Trophoblast cell (in vitro differentiated cells and primary cell): ENCODE results near the gene CACNA1C.

Experiments used
- DNase-seq, 2 donors: peaks; one replicate each; pipeline ENCODE4 v3.0.0-alpha.2; 2016
- H2AFZ ChIP-seq: 2 replicates; pipeline ENCODE4 v1.6.1; 2013; ENCODE audit warnings: low read length, moderate library complexity, mild to moderate bottlenecking; ENCODE audit not compliant: insufficient read depth, poor library complexity
- H2AK5ac ChIP-seq: 2 replicates; pipeline ENCODE4 v1.6.1; 2013; ENCODE audit warnings: mild to moderate bottlenecking, low read length
- H2BK120ac ChIP-seq: 2 replicates; pipeline ENCODE4 v1.6.1; 2013; ENCODE audit warnings: low read length, mild to moderate bottlenecking, moderate library complexity; ENCODE audit not compliant: insufficient read depth, poor library complexity
- H2BK12ac ChIP-seq: 2 replicates; pipeline ENCODE4 v1.6.1; 2013; ENCODE audit warnings: mild to moderate bottlenecking, low read length, moderate library complexity
- H2BK5ac ChIP-seq: 2 replicates; pipeline ENCODE4 v1.6.1; 2013; ENCODE audit warnings: low read length, low read depth, moderate library complexity, mild to moderate bottlenecking; ENCODE audit not compliant: poor library complexity
- H3K14ac ChIP-seq: 2 replicates; pipeline ENCODE4 v1.6.1; 2013; ENCODE audit warnings: mild to moderate bottlenecking, low read length
- H3K18ac ChIP-seq: 2 replicates; pipeline ENCODE4 v1.6.1; 2013; ENCODE audit warnings: mild to moderate bottlenecking, low read length
- H3K23ac ChIP-seq: 2 replicates; pipeline ENCODE4 v1.6.1; 2013; ENCODE audit warnings: low read length
- H3K27ac ChIP-seq: 2 replicates; pipeline ENCODE4 v1.5.1; 2013; ENCODE audit warnings: low read depth, mild to moderate bottlenecking, inconsistent platforms, low read length, moderate library complexity
- H3K27me3 ChIP-seq: 2 replicates; pipeline ENCODE4 v1.6.1; 2013; ENCODE audit warnings: inconsistent platforms, mild to moderate bottlenecking, low read length, moderate library complexity; ENCODE audit not compliant: insufficient read depth
- H3K36me3 ChIP-seq, 2 experiments: 1 replicate in 1 of 2; 2 replicates in 1 of 2; pipeline ENCODE4 v1.6.1; 2013; ENCODE audit warnings: low read length in 2 of 2, mild to moderate bottlenecking in 2 of 2, moderate library complexity in 1 of 2; ENCODE audit not compliant: insufficient read depth in 2 of 2, control insufficient read depth in 1 of 2
- H3K4ac ChIP-seq: 2 replicates; pipeline ENCODE4 v1.6.1; 2013; ENCODE audit warnings: low read depth, mild to moderate bottlenecking, low read length, moderate library complexity
- H3K4me1 ChIP-seq, 2 experiments: 1 replicate in 1 of 2; 2 replicates in 1 of 2; pipeline ENCODE4 v1.6.1; 2013; ENCODE audit warnings: low read length in 2 of 2, mild to moderate bottlenecking in 2 of 2, moderate library complexity in 1 of 2; ENCODE audit not compliant: insufficient read depth in 2 of 2, control insufficient read depth in 1 of 2
- H3K4me2 ChIP-seq: 2 replicates; pipeline ENCODE4 v1.6.1; 2013; ENCODE audit warnings: inconsistent platforms, mild to moderate bottlenecking, low read length, moderate library complexity
- H3K4me3 ChIP-seq: 2 replicates; pipeline ENCODE4 v1.5.1; 2013; ENCODE audit warnings: mild to moderate bottlenecking, low read depth, low read length, inconsistent platforms
- H3K79me1 ChIP-seq: one replicate; pipeline ENCODE4 v1.6.1; 2013; ENCODE audit warnings: low read length
- H3K79me2 ChIP-seq: 2 replicates; pipeline ENCODE4 v1.6.1; 2013; ENCODE audit warnings: low read length, mild to moderate bottlenecking; ENCODE audit not compliant: control insufficient read depth, insufficient read depth, poor library complexity
- H3K9ac ChIP-seq: 2 replicates; pipeline ENCODE4 v1.6.1; 2013; ENCODE audit warnings: mild to moderate bottlenecking, low read length
- H3K9me3 ChIP-seq: 2 replicates; pipeline ENCODE4 v1.6.1; 2013; ENCODE audit warnings: low read depth, mild to moderate bottlenecking, control low read depth, inconsistent platforms, low read length; ENCODE audit not compliant: insufficient read depth
- H4K12ac ChIP-seq: 2 replicates; pipeline ENCODE4 v1.6.1; 2013; ENCODE audit warnings: low read depth, mild to moderate bottlenecking, low read length, moderate library complexity
- H4K8ac ChIP-seq: 2 replicates; pipeline ENCODE4 v1.6.1; 2013; ENCODE audit warnings: low read depth, mild to moderate bottlenecking, low read length, moderate library complexity
- H4K91ac ChIP-seq: one replicate; pipeline ENCODE4 v1.6.1; 2013; ENCODE audit warnings: low read depth, mild to moderate bottlenecking, low read length, moderate library complexity
- WGBS: extraction: QIAGEN DNeasy Blood & Tissue Kit; methylation state at CpG from one replicate; pipeline ENCODE4 v1.1.7; 2013; ENCODE audit warnings: missing lambda C conversion rate; ENCODE audit not compliant: insufficient read length, insufficient coverage; ENCODE audit errors: extremely low coverage; 5-methylcytosine and 5-hydroxymethylcytosine counted together

Gene CACNA1C

GRCh38 chr12:2443776-2444175 is 391.0 kb downstream of the CACNA1C start:
- H3K9me3 ChIP-seq = peaks cover 1% of the 10 kb centered on the region
- H3K79me1 ChIP-seq = no peaks in the 10 kb centered on the region
- H4K91ac ChIP-seq = no peak overlapping the region
- no peak overlapping the region for H4K8ac ChIP-seq
- H3K18ac ChIP-seq = no peak overlapping the region
- no peak overlapping the region for H2AFZ ChIP-seq
- no peak overlapping the region for H2BK12ac ChIP-seq
- no peaks in the 10 kb centered on the region for H3K27me3 ChIP-seq
- no peak overlapping the region for H2AK5ac ChIP-seq
- no peak overlapping the region for H4K12ac ChIP-seq
- H2BK120ac ChIP-seq = no peak overlapping the region
- no peak overlapping the region for H3K4me2 ChIP-seq
- no peak overlapping the region for H2BK5ac ChIP-seq
- H3K27ac ChIP-seq = no peak overlapping the region
- no peak overlapping the region for H3K4me3 ChIP-seq
- DNase-seq = no peak
- no peak overlapping the region for H3K4ac ChIP-seq
- no peaks in the 10 kb centered on the region for H3K36me3 ChIP-seq
- no peak overlapping the region for H3K9ac ChIP-seq
- H3K14ac ChIP-seq = no peak overlapping the region
- peaks cover 5 to 10% of the 10 kb centered on the region in 2 experiments for H3K4me1 ChIP-seq
- no peak overlapping the region for H3K23ac ChIP-seq
- H3K79me2 ChIP-seq = no peaks in the 10 kb centered on the region
- no CpG with 5 or more reads among the region's 7 CpGs for WGBS

GRCh38 chr12:2445968-2446367 is 393.2 kb downstream of the CACNA1C start:
- WGBS = 100% methylated on average over 1 of the region's 1 CpG
- Histone ChIP-seq H3K9me3 (peaks cover 1% of the 10 kb centered on the region), H3K27me3 (no peaks in the 10 kb centered on the region), H4K91ac (no peak overlapping the region), H3K4me2 (no peak overlapping the region), H3K9ac (no peak overlapping the region), H3K4me3 (no peak overlapping the region), H3K4me1 (peaks cover 4 to 5% of the 10 kb centered on the region in 2 experiments), H2BK12ac (no peak overlapping the region), H3K18ac (no peak overlapping the region), H4K12ac (no peak overlapping the region), H2AFZ (no peak overlapping the region), H3K36me3 (no peaks in the 10 kb centered on the region), H3K23ac (no peak overlapping the region), H4K8ac (no peak overlapping the region), H3K4ac (no peak overlapping the region), H2BK5ac (no peak overlapping the region), H3K14ac (no peak overlapping the region), H2AK5ac (no peak overlapping the region), H3K79me2 (no peaks in the 10 kb centered on the region), H2BK120ac (no peak overlapping the region), H3K79me1 (no peaks in the 10 kb centered on the region), H3K27ac (no peak overlapping the region)
- no peak for DNase-seq

GRCh38 chr12:2447861-2448260 is 395.1 kb downstream of the CACNA1C start:
- Histone ChIP-seq H3K14ac (no peak overlapping the region), H3K4me1 (peaks cover 4 to 5% of the 10 kb centered on the region in 2 experiments), H3K27ac (no peak overlapping the region), H3K9me3 (peaks cover 1% of the 10 kb centered on the region), H2AK5ac (no peak overlapping the region), H2BK120ac (no peak overlapping the region), H3K9ac (no peak overlapping the region), H3K79me1 (no peaks in the 10 kb centered on the region), H2BK5ac (no peak overlapping the region), H3K4me2 (no peak overlapping the region), H2BK12ac (no peak overlapping the region), H4K12ac (no peak overlapping the region), H3K23ac (no peak overlapping the region), H4K8ac (no peak overlapping the region), H3K36me3 (no peaks in the 10 kb centered on the region), H3K27me3 (no peaks in the 10 kb centered on the region), H3K79me2 (no peaks in the 10 kb centered on the region), H3K18ac (no peak overlapping the region), H2AFZ (no peak overlapping the region), H4K91ac (no peak overlapping the region), H3K4me3 (no peak overlapping the region), H3K4ac (no peak overlapping the region)
- DNase-seq = no peak
- no CpG with 5 or more reads among the region's 10 CpGs for WGBS

- Histone ChIP-seq H3K4me3 (no peak overlapping the region), H3K14ac (no peak overlapping the region), H2BK120ac (no peak overlapping the region)
Measured at GRCh38 chr12:2449586-2449985, 396.8 kb downstream of the CACNA1C start.

More at GRCh38 chr12:2449586-2449985, 396.8 kb downstream of the CACNA1C start:
- no peak overlapping the region for H3K4me2 ChIP-seq
- H3K4ac ChIP-seq = no peak overlapping the region
- H4K91ac ChIP-seq = no peak overlapping the region
- H4K12ac ChIP-seq = no peak overlapping the region
- H3K27ac ChIP-seq = no peak overlapping the region
- peaks cover 4 to 5% of the 10 kb centered on the region in 2 experiments for H3K4me1 ChIP-seq
- H3K36me3 ChIP-seq = no peaks in the 10 kb centered on the region
- H3K27me3 ChIP-seq = no peaks in the 10 kb centered on the region
- no peak overlapping the region for H2AFZ ChIP-seq
- H2BK5ac ChIP-seq = no peak overlapping the region
- no peak overlapping the region for H2AK5ac ChIP-seq
- no CpG with 5 or more reads among the region's 6 CpGs for WGBS
- H3K18ac ChIP-seq = no peak overlapping the region
- no peaks in the 10 kb centered on the region for H3K79me2 ChIP-seq
- no peak overlapping the region for H3K23ac ChIP-seq
- peaks cover 1% of the 10 kb centered on the region for H3K9me3 ChIP-seq
- H3K9ac ChIP-seq = no peak overlapping the region
- H3K79me1 ChIP-seq = no peaks in the 10 kb centered on the region
- no peak for DNase-seq
- no peak overlapping the region for H4K8ac ChIP-seq
- no peak overlapping the region for H2BK12ac ChIP-seq
